ENCODE measurements around the gene WNT7A.

The WNT7A gene

GRCh38 chr3:13891017-13891392 is 11.1 kb upstream of the WNT7A start:
- no peak for DNase-seq (ENCODE audit: low read depth)
- no peak for TF ChIP-seq CTCF (IDR thresholded peaks at IDR 0.05; ENCODE audit: control insufficient read depth, insufficient read depth, low read depth, low read length, missing control alignments)
- H3K4me3 ChIP-seq (ENCODE audit: control insufficient read depth, low read depth, low read length) = no peak overlapping the region

- DNase-seq (ENCODE audit: low read depth) = no peak
- no peak for TF ChIP-seq CTCF (IDR thresholded peaks at IDR 0.05; ENCODE audit: control insufficient read depth, insufficient read depth, low read depth, low read length, missing control alignments)
Measured at GRCh38 chr3:13890377-13891016, 10.6 kb upstream of the WNT7A start.

GRCh38 chr3:13888576-13888975 is 8.7 kb upstream of the WNT7A start:
- no peak for TF ChIP-seq CTCF (IDR thresholded peaks at IDR 0.05; ENCODE audit: control insufficient read depth, insufficient read depth, low read depth, low read length, missing control alignments)
- DNase-seq (ENCODE audit: low read depth) = no peak

More at GRCh38 chr3:13890377-13891016, 10.6 kb upstream of the WNT7A start:
- H3K4me3 ChIP-seq (ENCODE audit: control insufficient read depth, low read depth, low read length) = no peak overlapping the region

GRCh38 chr3:13887495-13888300 is 7.8 kb upstream of the WNT7A start:
- no peak for TF ChIP-seq CTCF (IDR thresholded peaks at IDR 0.05; ENCODE audit: control insufficient read depth, insufficient read depth, low read depth, low read length, missing control alignments)
- H3K4me3 ChIP-seq (ENCODE audit: control insufficient read depth, low read depth, low read length) = no peak overlapping the region
- no peak for DNase-seq (ENCODE audit: low read depth)

More at GRCh38 chr3:13888576-13888975, 8.7 kb upstream of the WNT7A start:
- no peak overlapping the region for H3K4me3 ChIP-seq (ENCODE audit: control insufficient read depth, low read depth, low read length)

GRCh38 chr3:13886593-13887129 is 6.8 kb upstream of the WNT7A start:
- TF ChIP-seq CTCF (IDR thresholded peaks at IDR 0.05; ENCODE audit: control insufficient read depth, insufficient read depth, low read depth, low read length, missing control alignments) = no peak
- no peak overlapping the region for H3K4me3 ChIP-seq (ENCODE audit: control insufficient read depth, low read depth, low read length)
- DNase-seq (ENCODE audit: low read depth) = no peak

GRCh38 chr3:13885704-13886010 is 5.8 kb upstream of the WNT7A start:
- H3K4me3 ChIP-seq (ENCODE audit: control insufficient read depth, low read depth, low read length) = no peak overlapping the region
- DNase-seq (ENCODE audit: low read depth) = no peak
- no peak for TF ChIP-seq CTCF (IDR thresholded peaks at IDR 0.05; ENCODE audit: control insufficient read depth, insufficient read depth, low read depth, low read length, missing control alignments)
